ENCODE results near the gene GATC. TPM values are rescaled to one million over a fixed set of nuclear protein-coding genes. Genes with fewer than 3 reads are reported as not detected.
"Not testable (repeated sequence)": the region's sequence is repeated elsewhere in the genome, so short reads cannot be mapped to it uniquely, and the experiment has no call there.

Gene GATC
- total RNA-seq, 2 experiments from 2014 or later, result 32.2 to 39.3 TPM

DNA sequence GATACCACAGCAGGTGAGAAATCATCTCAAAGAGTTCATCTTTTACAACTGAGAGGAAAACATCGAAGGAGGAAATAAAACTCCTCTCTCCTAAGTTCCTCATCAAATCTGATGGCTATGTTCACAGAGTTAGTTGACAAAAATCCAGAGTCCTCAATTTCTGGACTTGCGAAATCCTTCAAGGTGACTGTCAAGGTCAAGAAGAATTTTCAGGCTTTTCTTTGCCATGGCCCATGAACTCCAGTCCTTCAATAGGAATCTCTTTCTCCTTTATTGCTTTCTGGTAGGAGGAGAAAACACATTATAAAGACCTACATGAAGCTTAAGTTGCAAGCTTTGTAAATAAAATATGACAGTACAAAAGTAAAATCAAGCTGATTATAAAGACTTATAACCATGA, 1.6 kb upstream of the GATC start:
- DNase-seq (no peak), ATAC-seq (no peak)
- H3K27ac Mint-ChIP-seq, result peak overlapping the region; percentile 97
- H3K27me3 Mint-ChIP-seq, result no peaks in the 10 kb centered on the region
- TF ChIP-seq, protein P1, sequence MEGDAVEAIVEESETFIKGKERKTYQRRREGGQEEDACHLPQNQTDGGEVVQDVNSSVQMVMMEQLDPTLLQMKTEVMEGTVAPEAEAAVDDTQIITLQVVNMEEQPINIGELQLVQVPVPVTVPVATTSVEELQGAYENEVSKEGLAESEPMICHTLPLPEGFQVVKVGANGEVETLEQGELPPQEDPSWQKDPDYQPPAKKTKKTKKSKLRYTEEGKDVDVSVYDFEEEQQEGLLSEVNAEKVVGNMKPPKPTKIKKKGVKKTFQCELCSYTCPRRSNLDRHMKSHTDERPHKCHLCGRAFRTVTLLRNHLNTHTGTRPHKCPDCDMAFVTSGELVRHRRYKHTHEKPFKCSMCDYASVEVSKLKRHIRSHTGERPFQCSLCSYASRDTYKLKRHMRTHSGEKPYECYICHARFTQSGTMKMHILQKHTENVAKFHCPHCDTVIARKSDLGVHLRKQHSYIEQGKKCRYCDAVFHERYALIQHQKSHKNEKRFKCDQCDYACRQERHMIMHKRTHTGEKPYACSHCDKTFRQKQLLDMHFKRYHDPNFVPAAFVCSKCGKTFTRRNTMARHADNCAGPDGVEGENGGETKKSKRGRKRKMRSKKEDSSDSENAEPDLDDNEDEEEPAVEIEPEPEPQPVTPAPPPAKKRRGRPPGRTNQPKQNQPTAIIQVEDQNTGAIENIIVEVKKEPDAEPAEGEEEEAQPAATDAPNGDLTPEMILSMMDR (IDR thresholded peaks at IDR 0.05), result no peak
- peaks cover 48% of the 10 kb centered on the region for H3K36me3 Mint-ChIP-seq (ENCODE audit: low read depth)
- no peaks in the 10 kb centered on the region for H3K9me3 Mint-ChIP-seq
- POLR2A ChIA-PET, result interaction anchor here (1.3 to 4.1 kb wide), 3 partner anchors 12 to 153 kb away, joined by 3 to 18 read pairs (median 3); partner anchors contain the start of genes RNU4-1 and RNU4-2
- peaks cover 47% of the 10 kb centered on the region for H3K4me1 Mint-ChIP-seq (ENCODE audit: low read depth)
- peak overlapping the region; percentile 94 for H3K4me3 Mint-ChIP-seq
- CTCF ChIA-PET, result interaction anchor here (1.2 to 1.6 kb wide), 4 partner anchors 22 to 87 kb away, joined by 4 to 9 read pairs (median 6); partner anchors contain the start of gene SRSF9
- intact Hi-C loops (cut with micrococcal nuclease), result no loop called here

DNA sequence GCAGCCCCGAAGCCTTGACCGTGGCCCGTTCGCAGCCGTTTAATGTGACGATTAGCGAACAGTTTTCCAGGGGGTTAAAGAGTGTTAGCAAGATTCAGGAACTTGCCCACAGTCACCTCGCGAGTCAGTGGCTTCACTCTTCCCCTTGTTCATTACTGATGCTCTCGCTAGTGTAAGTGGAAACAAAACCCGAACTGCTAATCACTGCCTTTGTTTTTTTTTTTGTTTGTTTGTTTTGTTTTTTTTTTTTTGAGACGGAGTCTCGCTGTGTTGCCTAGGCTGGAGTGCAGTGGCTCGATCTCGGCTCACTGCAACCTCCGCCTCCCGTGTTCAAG, 567 bp downstream of the GATC start:
- DNase-seq; intact Hi-C loops (cut with micrococcal nuclease); H3K9me3 Mint-ChIP-seq; ATAC-seq; H3K27me3 Mint-ChIP-seq: not testable (repeated sequence)
- ChIA-PET CTCF (interaction anchor here (1.1 to 2.1 kb wide), 5 partner anchors 8 to 25 kb away, joined by 3 to 11 read pairs (median 5); partner anchors contain the start of gene SRSF9), POLR2A (interaction anchor here (1.2 to 4.3 kb wide), 7 partner anchors 9 to 88 kb away, joined by 3 to 18 read pairs (median 8); partner anchors contain the start of genes COX6A1 and SRSF9)
- Mint-ChIP-seq H3K27ac (peak overlapping the region; percentile 97), H3K36me3 (ENCODE audit: low read depth) (peaks cover 37% of the 10 kb centered on the region), H3K4me1 (ENCODE audit: low read depth) (peaks cover 38% of the 10 kb centered on the region), H3K4me3 (peak overlapping the region; percentile 94)

DNA sequence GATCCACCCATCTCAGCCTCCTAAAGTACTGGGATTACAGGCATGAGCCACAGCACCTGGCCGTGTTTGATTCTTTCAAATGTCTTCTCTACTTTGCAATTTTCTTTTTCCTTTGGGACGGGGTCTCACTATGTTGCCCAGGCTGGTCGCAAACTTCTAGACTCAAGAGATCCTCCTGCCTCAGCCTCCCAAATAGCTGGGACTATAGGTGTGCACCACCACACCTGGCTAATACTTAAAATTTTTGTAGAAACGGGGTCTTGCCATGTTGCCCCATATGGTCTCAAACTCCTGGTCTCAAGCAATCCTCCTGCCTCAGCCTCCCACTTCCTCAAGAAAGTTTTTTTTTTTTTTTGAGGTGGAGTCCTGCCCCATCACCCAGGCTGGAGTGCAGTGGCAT, 1.7 kb downstream of the GATC start:
- Mint-ChIP-seq H3K4me3 (peak overlapping the region; percentile 94), H3K27me3 (no peaks in the 10 kb centered on the region), H3K4me1 (ENCODE audit: low read depth) (peaks cover 35% of the 10 kb centered on the region), H3K36me3 (ENCODE audit: low read depth) (peaks cover 33% of the 10 kb centered on the region), H3K27ac (no peak overlapping the region), H3K9me3 (no peaks in the 10 kb centered on the region)
- ATAC-seq, result no peak
- ChIA-PET POLR2A (interaction anchor here (1.3 to 4.3 kb wide), 6 partner anchors 9 to 87 kb away, joined by 4 to 18 read pairs (median 10); partner anchors contain the start of gene SRSF9), CTCF (interaction anchor here (0.9 to 2.1 kb wide), 6 partner anchors 8 to 24 kb away, joined by 3 to 11 read pairs (median 4); no protein-coding TSS in a partner anchor)
- intact Hi-C loops (cut with micrococcal nuclease), result no loop called here
- DNase-seq, result no peak
- TF ChIP-seq, protein P1 (IDR thresholded peaks at IDR 0.05), result no peak

DNA sequence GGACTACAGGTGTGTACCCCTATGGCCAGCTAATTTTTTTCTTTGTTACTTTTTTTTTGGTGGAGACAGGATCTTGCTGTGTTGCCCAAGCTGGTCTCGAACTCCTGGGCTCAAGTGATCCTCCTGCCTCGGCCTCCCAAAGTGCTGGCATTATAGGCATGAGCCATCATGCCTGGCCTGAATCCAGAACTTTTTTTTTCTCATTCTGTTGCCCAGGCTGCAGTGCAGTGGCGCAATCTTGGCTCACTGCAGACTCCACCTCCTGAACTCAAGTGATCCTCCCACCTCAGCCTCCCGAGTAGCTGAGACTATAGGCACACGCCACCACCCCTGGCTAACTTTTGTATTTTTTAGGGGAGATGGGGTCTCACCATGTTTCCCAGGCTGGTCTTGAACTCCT, 6.3 kb downstream of the GATC start:
- POLR2A ChIA-PET, result interaction anchor here (1.0 to 2.2 kb wide), 5 partner anchors 12 to 251 kb away, joined by 3 to 10 read pairs (median 3); partner anchors contain the start of gene SRSF9
- CTCF ChIA-PET, result interaction anchor here (1.0 to 12.0 kb wide), 4 partner anchors 12 to 150 kb away, joined by 3 to 110 read pairs (median 4); partner anchors contain the start of genes SIRT4 and SRSF9
- intact Hi-C loops (cut with micrococcal nuclease); ATAC-seq; H3K27me3 Mint-ChIP-seq; H3K27ac Mint-ChIP-seq; H3K4me3 Mint-ChIP-seq; H3K9me3 Mint-ChIP-seq; DNase-seq: not testable (repeated sequence)
- H3K4me1 Mint-ChIP-seq (ENCODE audit: low read depth), result peaks cover 21% of the 10 kb centered on the region
- H3K36me3 Mint-ChIP-seq (ENCODE audit: low read depth), result peaks cover 35% of the 10 kb centered on the region

DNA sequence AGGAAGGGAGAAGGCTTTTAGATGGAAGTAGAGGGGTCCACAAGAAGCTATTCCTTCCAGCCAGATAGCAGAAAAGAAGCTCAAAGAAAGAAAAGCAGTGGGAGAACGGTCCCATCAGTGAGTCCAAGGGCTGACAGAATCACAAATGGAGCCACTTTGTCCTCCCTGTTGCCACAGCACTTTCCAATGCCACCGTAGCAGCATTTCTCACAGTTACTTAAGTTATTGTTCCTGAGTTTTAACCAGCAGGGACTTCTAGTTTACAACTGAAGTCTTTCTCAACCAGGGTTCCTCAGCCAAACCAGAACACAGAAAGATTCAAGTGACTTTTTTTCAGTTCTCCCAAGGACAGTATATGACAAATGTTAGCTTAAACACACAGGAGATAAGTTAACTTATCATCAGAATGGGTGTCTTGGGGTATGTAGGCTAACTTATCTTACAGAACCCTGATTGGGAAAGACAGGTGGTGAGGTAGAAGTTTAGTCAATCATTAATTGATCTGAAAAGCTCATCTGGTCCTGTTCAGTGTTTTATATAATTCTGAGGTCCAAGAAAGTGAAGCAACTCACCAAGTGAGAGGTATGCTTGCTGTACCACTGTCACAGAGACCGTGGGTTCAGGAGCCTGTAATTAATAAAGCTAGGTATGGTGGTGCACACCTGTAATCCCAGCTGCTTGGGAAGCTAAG, 7.0 kb downstream of the GATC start:
- Mint-ChIP-seq H3K27ac (peak overlapping the region; percentile 49), H3K4me1 (ENCODE audit: low read depth) (peaks cover 15% of the 10 kb centered on the region), H3K27me3 (no peaks in the 10 kb centered on the region), H3K36me3 (ENCODE audit: low read depth) (peaks cover 34% of the 10 kb centered on the region), H3K9me3 (no peaks in the 10 kb centered on the region), H3K4me3 (no peak overlapping the region)
- intact Hi-C loops (cut with micrococcal nuclease), result no loop called here
- TF ChIP-seq, protein P1 (IDR thresholded peaks at IDR 0.05), result no peak
- ChIA-PET POLR2A (interaction anchor here (1.0 to 2.2 kb wide), 5 partner anchors 11 to 15 kb away, joined by 3 to 10 read pairs (median 4); partner anchors contain the start of gene SRSF9), CTCF (interaction anchor here (1.0 to 12.0 kb wide), 8 partner anchors 13 to 225 kb away, joined by 3 to 110 read pairs (median 4); partner anchors contain the start of genes SIRT4 and SRSF9)
- no peak for DNase-seq
- no peak for ATAC-seq

Measured in activated CD8-positive, alpha-beta T cell treated with anti-CD3 and anti-CD28 coated beads for 36 hours (primary cell).